CD4-positive, alpha-beta T cell treated with Interleukin-1 beta for 1 hour (primary cell): ENCODE measurements around the gene AKAP8L.

Experiments
- DNase-seq, 2 donors: peaks; one replicate each; pipeline ENCODE4 v3.0.0-alpha.2; 2020 to 2022

AKAP8L gene, protein sequence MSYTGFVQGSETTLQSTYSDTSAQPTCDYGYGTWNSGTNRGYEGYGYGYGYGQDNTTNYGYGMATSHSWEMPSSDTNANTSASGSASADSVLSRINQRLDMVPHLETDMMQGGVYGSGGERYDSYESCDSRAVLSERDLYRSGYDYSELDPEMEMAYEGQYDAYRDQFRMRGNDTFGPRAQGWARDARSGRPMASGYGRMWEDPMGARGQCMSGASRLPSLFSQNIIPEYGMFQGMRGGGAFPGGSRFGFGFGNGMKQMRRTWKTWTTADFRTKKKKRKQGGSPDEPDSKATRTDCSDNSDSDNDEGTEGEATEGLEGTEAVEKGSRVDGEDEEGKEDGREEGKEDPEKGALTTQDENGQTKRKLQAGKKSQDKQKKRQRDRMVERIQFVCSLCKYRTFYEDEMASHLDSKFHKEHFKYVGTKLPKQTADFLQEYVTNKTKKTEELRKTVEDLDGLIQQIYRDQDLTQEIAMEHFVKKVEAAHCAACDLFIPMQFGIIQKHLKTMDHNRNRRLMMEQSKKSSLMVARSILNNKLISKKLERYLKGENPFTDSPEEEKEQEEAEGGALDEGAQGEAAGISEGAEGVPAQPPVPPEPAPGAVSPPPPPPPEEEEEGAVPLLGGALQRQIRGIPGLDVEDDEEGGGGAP

DNA sequence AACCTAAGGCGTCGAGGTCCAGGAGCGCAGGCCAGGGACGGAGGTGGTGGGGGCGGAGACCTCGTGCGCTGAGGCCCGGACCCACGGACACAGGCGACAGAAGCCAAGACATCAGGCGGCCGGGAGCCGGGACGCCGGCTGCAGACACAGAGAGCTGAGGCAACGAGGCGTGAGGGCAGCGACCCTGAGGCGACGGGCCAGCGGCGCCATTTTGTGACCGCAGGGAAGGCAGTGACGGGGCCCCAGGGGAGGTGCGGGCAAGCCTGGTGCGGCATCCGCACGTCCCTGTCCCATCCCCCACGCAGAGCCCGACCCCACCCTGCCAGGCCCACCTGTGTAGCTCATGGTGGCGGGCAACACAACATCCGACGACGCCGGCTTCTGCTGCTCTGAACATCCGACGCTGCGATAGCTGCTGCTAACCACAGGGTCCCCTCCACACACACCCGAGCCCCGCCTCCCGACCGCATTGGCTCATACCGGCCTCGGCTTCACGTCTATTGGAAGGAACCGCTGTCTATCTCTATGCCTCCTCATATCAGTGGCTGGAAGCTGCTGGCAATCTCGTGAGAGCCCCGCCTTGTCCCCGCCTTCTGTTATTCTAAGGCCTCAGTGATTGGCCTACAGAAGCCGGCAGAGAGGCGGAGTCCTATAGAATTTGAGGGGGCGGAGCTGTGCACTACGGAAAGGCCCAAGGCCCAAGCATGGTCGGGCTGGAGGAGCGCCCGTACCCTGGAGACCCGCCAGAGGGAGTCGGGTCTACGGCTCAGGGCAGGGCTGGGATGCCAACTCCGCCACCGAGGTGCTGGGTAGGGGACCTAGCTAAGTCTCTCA is at the start of gene AKAP8L:
Gene AKAP8L, minus strand, starts transcription at position 410 of the 834 bp plus-strand sequence. Its CDS starts 65 bp downstream, at position 345.
- peak; percentile 99 to 100 for DNase-seq

GRCh38 chr19:15467734-15468214 is 49.0 kb upstream of the AKAP8L start:
- DNase-seq, result no peak

DNA sequence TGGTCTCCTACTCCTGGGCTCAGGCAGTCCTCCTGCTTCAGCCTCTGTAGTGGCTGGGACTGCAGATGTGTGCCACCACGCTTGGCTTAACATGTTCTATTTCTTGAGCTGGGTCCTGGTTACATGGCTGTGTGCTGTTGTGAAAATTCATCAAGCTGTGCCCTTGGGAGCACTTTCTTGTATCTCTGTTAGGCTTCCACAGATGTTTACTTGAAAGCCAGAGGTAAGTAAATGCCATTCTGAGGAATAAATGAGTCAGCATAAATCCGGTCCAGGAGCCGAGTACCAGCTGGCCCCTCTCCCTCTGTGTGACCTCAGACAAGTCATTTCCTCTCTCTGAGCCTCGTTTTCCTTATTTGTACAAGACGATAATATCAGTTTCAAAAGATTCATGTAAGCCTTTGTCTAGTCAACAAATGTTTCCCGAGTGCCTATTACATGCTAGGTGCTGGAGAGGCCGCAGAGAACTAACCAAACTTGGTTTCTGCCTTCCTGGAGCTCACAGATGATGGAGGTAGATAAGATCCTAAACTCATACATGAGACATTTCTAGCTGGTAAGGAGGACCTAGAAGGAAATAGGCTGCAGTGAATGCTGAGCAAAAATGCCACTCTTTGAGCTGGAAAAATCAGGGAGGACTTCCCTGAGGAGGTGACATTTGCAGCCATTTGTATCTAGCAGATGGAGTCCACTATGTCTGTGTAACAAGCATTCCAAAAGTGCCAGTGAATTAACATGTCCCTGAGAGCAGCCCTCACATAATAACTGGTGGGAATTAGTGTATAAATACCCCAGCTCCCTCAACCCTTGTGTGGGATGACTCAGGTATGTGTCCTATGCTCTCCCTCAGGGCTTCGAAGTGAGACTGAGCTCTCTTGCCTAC is 48.3 kb upstream of the AKAP8L start:
- DNase-seq, result peak; percentile 52 to 72

DNA sequence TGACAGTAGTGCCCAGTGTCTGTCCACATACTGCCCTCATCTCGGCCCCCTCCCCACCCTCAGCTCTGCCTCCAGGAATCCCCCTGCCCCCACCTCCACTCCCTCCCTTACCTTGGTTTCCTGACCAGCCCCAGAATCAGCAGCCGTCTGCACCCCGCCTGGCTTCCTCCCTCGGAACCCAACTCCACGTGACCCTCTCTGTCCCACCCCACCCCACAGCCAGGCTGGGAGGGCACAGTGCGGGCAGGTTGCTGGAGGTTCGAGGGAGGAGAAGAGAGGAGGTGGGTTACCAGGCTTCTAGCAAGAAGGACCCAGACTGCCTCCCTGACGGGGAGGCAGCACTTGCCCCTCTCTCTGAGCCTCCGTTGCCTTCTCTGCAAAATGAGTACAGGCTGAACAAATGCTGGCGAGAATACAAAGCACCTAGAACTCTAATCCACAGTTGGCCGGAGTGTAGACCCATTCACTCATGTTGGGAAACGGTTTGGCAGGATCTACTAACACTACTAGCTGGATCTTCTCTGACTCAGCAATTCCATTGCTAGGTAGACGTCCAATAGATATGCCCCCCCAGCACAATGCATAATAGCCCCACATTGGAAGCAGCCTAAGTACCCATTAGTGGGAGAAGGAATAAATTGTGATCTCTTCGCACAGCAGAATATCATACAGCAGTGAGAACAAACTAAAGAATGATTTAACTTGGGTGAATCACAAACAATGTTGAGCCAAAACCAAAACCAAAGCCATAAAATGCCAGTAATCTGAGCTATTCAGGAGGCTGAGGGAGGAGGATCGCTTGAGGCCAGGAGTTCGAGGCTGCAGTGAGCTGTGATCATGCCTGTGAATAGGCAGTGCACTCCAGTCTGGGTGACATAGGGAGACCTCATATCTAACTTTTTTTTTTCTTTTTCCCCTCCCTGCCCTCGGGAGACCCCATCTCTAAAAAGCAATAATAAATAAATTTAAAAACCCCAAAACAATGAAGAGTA is 45.9 kb upstream of the AKAP8L start, which contains the start of gene RASAL3:
Gene RASAL3, minus strand, starts transcription at position 151 of the 992 bp plus-strand sequence. CDS start 186 bp downstream, outside the sequence.
- peak; percentile 64 to 73 for DNase-seq

DNA sequence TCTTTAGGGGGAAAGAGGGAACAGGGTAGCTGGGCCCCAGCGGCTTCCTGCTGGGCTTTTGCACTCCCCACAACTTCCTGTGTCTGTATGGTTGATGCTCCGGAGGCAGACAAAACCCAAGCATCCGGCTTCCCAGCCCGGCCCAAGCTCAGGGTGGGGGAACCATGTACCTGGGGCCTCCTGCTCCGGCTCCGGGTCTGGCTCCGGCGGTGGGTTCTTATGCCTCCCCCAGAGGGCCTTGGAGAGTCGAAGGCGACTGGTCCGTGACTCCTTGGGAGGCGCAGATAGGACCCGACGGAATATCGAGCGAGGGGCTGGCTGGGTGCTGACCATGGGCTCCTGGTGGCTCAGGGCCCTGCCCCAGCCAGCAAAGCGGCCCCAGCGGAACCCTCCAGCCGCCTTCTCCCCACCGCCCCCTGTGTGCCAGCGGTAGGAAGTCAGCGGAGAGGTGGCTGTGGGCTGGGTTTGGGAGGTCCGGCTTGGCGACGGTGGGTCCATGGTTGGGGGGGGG is 45.1 kb upstream of the AKAP8L start:
- peak; percentile 79 to 84 for DNase-seq

- no peak for DNase-seq
These were observed 42.9 kb upstream of the AKAP8L start for GRCh38 chr19:15461694-15462093.

GRCh38 chr19:15457701-15458484 is 39.1 kb upstream of the AKAP8L start:
- DNase-seq, result no peak

DNA sequence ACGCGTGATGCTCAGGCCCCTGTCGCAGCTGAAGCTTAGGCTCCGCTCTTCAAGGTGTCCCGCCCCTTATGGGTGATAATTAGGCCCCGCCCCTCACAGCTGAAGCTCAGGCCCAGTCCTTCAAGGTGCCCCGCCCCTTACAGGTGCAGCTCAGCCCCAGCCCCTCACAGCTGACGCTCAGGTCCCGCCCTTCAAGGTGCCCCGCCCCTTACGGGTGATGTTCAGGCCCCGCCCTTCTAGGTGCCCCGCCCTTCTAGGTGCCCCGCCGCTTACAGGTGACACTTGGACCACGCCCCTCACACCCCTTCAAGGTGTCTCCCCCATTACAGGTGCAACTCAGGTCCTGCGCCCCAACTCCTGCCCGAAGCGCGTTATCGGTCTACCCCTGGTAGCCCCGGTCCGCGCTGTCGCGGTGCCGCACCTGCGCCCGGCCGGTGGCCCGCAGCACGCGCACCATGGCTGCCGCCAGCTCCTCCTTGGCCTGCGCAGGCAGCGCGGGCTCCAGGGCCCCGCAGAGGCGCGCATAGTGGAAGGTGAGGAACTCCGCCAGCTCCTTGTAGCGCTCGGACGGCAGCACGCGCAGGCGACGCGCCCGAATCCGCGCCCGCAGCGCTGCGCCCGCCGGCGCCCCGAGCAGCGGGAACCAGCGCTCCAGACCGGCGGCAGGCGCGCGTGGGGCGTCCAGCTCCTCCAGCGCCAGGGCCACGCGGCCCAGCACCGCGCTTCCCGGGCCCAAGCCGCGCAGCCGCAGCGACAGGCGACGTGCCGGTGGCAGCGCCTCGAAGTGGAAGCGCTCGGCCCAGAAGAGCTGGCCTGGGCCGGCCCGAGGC is 38.3 kb upstream of the AKAP8L start:
- DNase-seq, result no peak

DNA sequence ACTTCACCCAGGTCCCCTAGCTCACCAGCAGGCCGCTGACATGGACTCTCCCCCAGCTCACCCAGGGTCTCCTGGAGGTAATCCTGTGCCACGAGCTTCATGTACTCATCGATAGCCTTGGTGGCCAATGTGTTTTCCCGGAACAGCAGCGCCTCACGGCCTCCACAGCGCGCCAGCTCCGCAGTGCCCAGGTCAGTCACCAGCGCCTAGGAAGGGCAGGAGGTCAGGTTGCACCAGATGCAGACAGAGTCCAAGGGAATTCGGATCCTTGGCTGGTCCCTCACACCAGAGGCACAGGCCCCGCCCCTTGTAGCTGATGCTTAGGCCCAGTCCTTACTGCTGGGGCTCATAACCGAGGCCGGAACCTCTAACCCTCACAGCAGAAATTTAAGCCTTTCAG is 37.7 kb upstream of the AKAP8L start:
- no peak for DNase-seq

DNA sequence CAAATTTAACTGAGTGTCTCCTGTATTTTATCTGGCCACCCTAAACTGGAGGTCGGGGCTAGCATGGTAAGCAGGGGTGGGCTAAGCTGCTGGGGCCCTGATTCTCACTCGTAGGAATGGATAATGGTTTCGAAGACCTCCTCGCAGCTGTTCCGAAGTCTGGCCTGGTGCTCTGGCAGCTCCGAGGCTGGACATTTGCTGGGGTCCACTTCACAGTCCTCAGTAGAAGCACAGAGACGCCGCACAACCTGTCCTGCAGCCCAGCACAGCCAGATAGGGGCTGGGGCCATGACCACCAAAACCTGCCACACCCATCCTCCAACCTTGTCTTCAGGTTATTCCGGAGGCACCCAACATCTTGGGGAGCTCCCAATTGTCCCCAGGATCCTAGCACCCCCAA is 37.2 kb upstream of the AKAP8L start:
- DNase-seq, result no peak

DNA sequence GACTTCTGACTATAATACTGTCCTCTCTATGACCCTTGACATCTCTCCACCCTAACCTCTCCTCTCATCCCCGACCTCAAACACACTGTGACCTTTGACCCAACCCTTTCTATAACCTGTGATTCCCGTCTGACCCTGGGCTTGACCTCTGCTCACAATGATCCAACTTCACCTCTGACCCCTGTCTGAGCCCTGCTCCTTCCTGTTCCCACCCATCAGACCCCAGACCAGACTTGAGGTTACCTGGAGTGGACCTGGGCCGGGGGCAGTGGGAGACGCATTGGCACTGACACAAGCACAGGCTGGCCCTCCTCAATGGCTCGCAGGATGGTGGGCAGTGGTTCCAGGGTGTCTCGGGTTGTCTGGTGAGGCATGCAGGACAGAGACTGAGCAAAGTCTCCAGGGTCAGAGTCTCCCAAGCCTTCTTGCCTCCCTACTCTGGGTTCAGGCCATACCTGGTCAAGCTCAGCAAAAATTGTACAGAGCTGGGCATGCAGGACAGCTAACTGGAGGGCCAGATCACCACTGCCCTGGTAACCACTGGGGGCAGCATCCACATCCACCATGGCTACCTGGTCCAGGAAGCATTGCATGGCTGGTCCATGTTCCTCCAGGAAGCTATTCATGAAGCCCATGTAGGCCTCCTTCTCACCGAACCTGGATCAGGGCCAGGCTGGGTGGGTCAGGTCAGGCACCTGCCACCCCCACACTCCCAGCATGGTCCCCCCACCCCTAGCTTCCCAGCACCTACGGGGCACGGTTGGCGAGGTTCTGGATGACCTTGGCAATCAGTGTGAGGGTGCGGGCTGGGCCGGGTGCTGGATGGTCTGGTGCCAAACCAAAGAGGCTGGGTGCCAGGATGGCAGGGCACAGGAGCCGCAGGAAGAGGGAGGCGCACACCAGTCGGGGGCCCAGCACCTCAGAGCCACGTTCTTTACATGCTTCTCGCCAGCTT is 35.4 kb upstream of the AKAP8L start:
- no peak for DNase-seq

- DNase-seq, result no peak
These were observed 34.3 kb upstream of the AKAP8L start for GRCh38 chr19:15453091-15453578.

DNA sequence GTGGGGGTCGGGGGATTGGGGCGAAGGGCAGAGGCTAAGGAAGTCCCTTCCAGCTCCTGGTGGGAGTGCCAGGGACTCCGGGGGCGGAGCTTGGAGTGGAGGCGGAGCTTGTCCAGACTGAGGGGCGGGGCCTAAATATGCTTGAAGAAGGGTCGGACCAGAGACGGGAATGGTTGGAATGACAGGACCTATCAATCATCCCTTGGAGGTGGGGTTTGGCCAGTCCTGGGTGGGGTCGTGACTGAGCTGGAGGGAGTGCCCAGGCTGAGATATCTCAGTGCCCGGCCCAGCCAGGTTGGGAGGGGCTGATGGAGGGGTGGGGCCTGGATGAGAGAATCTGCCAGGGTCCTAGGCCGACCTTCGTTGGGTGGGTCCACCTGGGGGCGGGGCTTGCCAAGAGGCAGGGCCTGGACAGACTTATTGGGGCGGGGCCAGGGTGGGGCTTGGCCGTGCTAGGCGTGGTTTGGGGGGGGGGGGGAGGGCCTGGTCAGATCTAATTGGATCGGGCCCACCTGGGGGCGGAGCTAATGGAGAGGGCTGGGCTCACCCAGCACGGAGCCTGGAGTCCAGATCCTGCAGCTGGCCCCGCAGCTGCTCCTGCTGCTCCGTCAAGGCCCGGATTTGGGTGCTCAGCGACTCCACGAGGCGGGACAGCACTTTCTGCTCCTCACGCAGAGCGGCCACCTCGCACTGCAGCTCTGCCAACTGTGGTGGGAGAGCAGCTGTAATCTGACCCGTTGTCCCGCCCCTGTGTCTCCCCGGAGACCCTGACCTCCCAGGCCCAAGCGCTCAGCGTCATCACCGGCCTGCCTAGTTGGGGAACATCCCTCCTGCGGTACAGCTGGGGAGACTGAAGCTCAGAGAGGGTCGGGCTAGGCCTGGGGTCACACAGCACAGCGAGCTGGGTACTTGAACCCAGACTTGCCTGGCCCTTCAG is 33.6 kb upstream of the AKAP8L start:
- no peak for DNase-seq

GRCh38 chr19:15450528-15450890 is 31.7 kb upstream of the AKAP8L start:
- DNase-seq, result no peak

- DNase-seq, result peak; percentile 86 to 87
These were observed 31.1 kb upstream of the AKAP8L start, which contains the start of gene WIZ for GRCh38 chr19:15449620-15450527. TSS of gene WIZ (minus strand) at chr19:15449956. CDS start at chr19:15448307, 1,649 bp downstream.
